Stimulated activated CD8-positive, alpha-beta memory T cell treated with anti-CD3 and anti-CD28 coated beads, Interleukin-15, amount 100 ng/mL, for 48 hours (primary cell): ENCODE measurements around the gene PTGIR.

Source experiments
- DNase-seq, 2 donors: peaks; one replicate each; pipeline ENCODE4 v3.0.0-alpha.2; 2020; ENCODE audit warnings: low read depth in 2 of 2

Gene PTGIR

GRCh38 chr19:46616631-46617322 is 8.1 kb downstream of the PTGIR start:
- DNase-seq: peak in 1 of 2 donors; percentile 56

- no peak for DNase-seq
Observed at GRCh38 chr19:46615966-46616365, 8.9 kb downstream of the PTGIR start.

- DNase-seq: peak; percentile 67
Observed at GRCh38 chr19:46614114-46614722, 10.7 kb downstream of the PTGIR start.

DNA sequence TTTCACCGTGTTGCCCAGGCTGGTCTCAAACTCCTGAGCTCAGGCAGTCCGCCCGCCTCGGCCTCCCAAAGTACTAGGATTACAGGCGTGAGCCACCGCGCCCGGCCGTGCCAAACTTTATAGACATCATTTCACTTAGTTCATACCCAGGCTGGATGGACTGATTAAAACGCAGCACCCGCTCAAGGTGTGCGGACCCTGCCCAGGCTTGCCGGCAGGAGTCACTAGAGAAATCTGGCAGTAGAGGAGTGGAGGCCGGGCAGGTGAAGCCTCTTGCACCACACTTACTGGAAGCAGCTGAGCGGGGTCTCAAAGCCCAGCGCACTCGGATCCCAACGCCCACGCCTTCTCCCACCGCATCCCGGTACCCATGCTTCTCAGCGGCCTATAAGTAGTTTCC is 11.4 kb downstream of the PTGIR start:
- DNase-seq: no peak

DNA sequence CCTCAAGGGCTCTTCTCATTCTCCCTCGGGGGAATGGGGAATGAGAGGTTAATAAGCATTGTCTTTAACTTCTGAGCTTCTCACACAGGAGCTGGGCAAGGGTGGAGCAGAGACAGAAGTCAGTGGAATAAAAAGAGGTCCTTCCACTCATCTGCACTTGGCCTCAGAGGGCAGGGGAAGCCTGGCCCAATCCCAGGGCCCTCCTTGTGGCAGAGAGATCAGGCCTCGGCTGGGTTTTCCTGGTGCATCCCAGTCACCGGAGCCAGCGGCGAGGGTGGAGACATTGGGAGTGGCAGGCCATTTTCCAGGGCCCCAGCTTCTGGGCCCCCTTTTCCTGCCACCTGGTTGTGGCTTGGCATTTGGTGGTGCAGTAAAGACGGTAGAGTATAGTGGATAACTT is 13.1 kb downstream of the PTGIR start:
- no peak for DNase-seq

DNA sequence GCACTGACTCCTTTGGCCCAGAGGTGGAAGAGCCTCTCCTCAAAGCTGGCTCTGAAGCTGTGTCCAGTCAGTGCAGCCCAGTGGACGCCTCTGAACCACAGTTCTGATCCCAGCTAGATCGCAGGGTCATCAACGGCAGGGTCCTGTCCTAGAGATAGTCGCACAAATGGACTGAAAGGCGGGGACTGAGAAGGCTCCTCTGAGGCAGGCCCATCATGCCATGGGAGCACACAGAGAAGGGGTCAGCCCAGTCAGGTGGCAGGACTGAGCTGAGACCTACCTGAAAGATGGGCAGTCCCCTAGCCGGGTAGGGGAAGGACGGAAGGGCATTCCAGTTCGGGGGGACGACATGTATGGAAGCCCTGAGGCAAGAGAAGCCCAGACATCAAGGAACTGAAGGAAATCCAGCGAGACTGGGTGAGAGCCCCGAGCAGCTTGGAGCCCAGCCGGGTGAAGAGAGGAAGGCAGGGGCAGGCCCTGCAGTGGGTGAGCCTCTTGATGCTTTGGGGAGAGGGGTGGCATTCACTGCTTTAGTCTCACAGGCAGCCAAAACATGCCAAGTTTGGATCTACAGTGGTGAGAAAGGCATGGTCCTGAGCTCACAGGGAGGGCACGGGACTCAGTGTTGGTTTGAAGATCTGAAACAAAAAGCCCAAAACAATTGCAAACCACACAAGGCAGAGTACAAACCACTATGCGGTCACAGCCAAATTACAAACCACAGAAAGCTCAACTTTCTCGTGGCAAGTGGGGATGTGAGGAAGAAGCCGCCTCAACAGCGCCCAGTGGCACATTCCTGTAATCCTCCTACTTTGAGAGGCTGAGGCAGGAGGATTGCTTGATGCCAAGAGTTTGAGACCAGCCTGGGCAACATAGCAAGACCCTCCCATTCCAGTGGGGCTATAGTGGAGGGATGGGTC is 13.8 kb downstream of the PTGIR start:
- DNase-seq: no peak

- no peak for DNase-seq
Observed at GRCh38 chr19:46610413-46610775, 14.5 kb downstream of the PTGIR start.

DNA sequence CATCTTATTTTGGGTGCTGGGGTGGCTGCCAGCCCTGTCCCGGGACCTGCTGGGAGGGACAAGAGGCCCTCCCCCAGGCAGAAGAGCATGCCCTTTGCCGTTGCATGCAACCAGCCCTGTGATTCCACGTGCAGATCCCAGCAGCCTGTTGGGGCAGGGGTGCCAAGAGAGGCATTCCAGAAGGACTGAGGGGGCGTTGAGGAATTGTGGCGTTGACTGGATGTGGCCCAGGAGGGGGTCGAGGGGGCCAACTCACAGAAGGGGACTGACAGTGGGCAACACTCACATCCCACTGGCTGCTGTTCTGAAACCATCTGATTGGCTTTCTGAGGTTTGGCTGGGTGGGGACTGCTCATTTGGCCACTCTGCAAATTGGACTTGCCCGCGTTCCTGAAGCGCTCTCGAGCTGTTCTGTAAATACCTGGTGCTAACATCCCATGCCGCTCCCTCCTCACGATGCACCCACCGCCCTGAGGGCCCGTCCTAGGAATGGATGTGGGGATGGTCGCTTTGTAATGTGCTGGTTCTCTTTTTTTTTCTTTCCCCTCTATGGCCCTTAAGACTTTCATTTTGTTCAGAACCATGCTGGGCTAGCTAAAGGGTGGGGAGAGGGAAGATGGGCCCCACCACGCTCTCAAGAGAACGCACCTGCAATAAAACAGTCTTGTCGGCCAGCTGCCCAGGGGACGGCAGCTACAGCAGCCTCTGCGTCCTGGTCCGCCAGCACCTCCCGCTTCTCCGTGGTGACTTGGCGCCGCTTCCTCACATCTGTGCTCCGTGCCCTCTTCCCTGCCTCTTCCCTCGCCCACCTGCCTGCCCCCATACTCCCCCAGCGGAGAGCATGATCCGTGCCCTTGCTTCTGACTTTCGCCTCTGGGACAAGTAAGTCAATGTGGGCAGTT is 15.1 kb downstream of the PTGIR start:
- no peak for DNase-seq

DNA sequence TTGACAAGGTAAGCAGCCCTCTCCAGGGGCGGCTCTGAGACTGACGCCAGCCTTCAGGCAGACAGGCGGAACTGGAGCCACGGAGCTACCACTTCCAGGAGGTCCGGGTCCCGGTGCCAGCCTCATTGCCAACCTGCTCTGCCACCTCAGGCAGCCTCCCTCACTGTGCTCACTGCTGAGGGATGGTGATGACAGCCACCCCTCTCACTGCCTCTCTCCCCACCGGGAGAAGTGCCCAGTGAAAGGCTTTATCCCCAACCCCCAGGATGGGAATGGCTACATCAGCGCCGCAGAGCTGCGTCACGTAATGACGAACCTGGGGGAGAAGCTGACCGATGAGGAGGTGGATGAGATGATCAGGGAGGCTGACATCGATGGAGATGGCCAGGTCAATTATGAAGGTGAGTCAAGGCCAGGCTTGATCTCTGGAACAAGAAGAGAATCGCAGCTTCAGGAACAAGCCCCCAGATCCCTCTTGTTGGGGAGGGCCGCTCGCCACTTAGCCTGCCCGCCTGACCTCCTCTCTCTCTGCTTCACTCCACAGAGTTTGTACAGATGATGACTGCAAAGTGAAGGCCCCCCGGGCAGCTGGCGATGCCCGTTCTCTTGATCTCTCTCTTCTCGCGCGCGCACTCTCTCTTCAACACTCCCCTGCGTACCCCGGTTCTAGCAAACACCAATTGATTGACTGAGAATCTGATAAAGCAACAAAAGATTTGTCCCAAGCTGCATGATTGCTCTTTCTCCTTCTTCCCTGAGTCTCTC is 16.1 kb downstream of the PTGIR start:
- DNase-seq: no peak

DNA sequence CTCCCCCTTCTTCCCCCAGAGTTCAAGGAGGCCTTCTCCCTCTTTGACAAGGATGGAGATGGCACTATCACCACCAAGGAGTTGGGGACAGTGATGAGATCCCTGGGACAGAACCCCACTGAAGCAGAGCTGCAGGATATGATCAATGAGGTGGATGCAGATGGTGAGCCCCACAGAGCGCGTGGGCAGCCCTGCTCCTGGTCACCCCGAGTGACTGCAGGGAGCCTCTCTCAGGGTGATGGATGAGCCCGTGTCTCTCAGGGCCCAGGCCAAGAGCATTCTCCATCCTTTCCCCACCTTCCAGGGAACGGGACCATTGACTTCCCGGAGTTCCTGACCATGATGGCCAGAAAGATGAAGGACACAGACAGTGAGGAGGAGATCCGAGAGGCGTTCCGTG is 16.7 kb downstream of the PTGIR start:
- no peak for DNase-seq

- no peak for DNase-seq
Observed at GRCh38 chr19:46607448-46607841, 17.4 kb downstream of the PTGIR start.

DNA sequence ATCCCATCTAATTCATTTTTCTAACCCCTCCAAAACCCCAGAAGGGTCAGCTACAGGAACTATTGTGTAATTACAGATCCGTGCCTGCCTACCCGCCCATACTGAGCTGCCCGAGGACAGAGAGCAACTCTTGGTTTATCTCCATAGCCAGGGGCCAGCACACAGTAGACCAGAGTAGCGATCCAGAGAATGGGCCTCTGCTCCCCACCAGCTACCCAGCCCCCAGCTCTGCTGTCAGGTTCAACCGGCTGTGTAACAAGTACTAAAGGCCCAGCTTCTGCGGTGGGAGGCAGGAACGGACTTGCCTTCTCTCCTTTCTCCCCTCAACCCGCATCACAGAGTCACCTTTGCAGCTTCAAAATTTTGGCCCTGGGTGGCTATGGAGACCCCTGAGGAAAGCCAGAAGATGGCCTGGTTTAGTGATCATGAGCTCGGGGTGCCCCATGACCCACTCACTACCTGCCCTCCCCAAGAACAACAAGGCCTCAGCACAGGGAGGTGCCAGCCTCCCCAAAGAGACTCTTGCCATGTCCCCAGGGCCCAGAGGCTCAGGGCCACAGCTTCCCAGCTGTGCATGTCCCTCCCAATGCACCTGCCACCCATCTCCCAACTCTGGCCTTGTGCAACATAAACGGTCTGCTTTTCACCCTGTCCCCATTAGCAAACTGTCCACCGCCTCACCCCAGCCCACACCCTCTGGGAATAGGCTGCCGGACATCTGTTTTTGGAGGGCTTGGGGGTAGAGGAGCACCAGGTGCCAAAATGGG is 18.0 kb downstream of the PTGIR start:
- no peak for DNase-seq

DNA sequence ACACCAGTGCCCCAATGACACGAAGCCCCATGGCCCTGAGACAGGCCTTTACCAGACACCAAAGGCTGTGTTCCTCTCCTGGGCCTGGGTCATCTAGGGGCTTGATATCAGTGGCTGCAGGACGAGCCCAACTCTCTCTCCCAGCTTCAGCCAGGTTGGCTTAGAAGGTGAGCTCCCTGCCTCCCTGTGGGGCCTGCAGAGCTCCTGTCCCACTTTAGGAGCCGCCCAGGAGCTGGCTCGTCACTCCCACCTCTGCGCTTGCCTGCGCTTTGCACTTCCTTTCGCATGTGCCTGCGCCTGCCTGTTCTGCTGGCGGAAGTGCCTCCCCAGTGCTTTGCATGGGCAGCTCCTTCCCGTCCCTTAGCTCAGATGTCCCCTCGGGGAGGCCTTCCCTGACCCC is 18.9 kb downstream of the PTGIR start:
- no peak for DNase-seq

- DNase-seq: no peak
Observed at GRCh38 chr19:46605356-46605821, 19.5 kb downstream of the PTGIR start.

GRCh38 chr19:46604781-46605355 is 20.0 kb downstream of the PTGIR start:
- DNase-seq: no peak

- DNase-seq: no peak
Observed at GRCh38 chr19:46603752-46604231, 21.1 kb downstream of the PTGIR start.

GRCh38 chr19:46603195-46603637 is 21.7 kb downstream of the PTGIR start:
- no peak for DNase-seq

GRCh38 chr19:46602392-46603194 is 22.3 kb downstream of the PTGIR start:
- DNase-seq: peak in 1 of 2 donors; percentile 63
